ENCODE results near the gene FAM174C. TPM values are rescaled to one million over a fixed set of nuclear protein-coding genes. Genes with fewer than 3 reads are reported as not detected.

FAM174C gene
- total and polyA plus RNA-seq, 2 of the 8 experiments (the other 6 are each of a cell fraction or from before 2014, with no cell fraction given) = 44.5 to 125 TPM

DNA sequence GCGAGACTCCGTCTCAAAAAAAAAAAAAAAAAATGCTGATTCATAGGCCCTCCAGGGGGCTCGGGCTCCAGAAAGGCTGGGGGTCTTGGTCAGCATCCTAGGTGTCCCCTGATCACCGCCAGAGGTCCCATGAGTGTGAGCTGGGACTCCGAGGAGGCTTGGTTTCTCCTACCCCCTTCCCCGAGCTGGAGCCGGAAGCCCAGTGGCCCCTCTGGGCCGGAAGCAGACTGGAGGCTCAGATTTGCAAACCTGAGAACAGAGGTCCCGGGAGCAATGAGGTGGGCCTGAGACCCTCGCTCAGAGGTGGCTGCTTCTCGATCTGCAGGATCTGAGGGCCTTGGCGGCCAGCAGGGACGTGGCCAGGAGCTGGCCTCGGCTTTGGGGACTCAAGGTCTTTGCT is 51.8 kb downstream of the FAM174C start:
- Histone ChIP-seq H3K4ac (replicated peaks; ENCODE audit: insufficient read length, low read depth, low read length) (no peak overlapping the region), H3K4me2 (ENCODE audit: insufficient read depth in 1 of 2, low read depth in 2 of 2, low read length in 2 of 2) (no peak overlapping the region), H3K18ac (ENCODE audit: extremely low read depth, low read length) (no peak overlapping the region), H3K27ac (ENCODE audit: low read depth, low read length) (no peak overlapping the region), H4K91ac (replicated peaks; ENCODE audit: insufficient read length, low read length) (no peak overlapping the region), H3K14ac (ENCODE audit: insufficient read length) (no peak overlapping the region), H2AK5ac (ENCODE audit: low read depth, low read length) (no peak overlapping the region), H3K4me1 (replicated peaks in 1 of 4; ENCODE audit: control insufficient read depth in 3 of 4, insufficient read depth in 4 of 4, low read length in 3 of 4) (peaks cover 0 to 4% (median 0%) of the 10 kb centered on the region in 4 experiments; a peak in 1 of 7 replicates), H3K79me2 (ENCODE audit: control insufficient read depth in 1 of 2, insufficient read depth in 2 of 2, low read length in 2 of 2) (no peaks in the 10 kb centered on the region), H3K27me3 (replicated peaks in 1 of 4; ENCODE audit: control insufficient read depth in 3 of 4, extremely low read depth in 1 of 4, insufficient read depth in 3 of 4, low read length in 3 of 4) (no peaks in the 10 kb centered on the region; a peak in 1 of 7 replicates), H2AFZ (ENCODE audit: low read length) (no peak overlapping the region), H4K8ac (ENCODE audit: extremely low read depth, insufficient read depth, low read length) (no peak overlapping the region), H2BK5ac (ENCODE audit: low read depth, low read length) (no peak overlapping the region), H3K56ac (replicated peaks; ENCODE audit: insufficient read length, low read depth, low read length) (no peak overlapping the region), H3K9me3 (ENCODE audit: insufficient read depth in 2 of 2, low read depth in 1 of 2, low read length in 1 of 2) (no peaks in the 10 kb centered on the region), H3K4me3 (ENCODE audit: extremely low read depth in 1 of 4, insufficient read depth in 2 of 4, low read depth in 3 of 4, low read length in 4 of 4) (no peak overlapping the region), H2BK120ac (replicated peaks; ENCODE audit: low read depth, low read length) (no peak overlapping the region), H3K36me3 (ENCODE audit: control insufficient read depth in 2 of 4, insufficient read depth in 4 of 4, low read length in 3 of 4) (no peaks in the 10 kb centered on the region), H2BK15ac (ENCODE audit: low read length) (no peak overlapping the region), H4K5ac (ENCODE audit: insufficient read length, low read depth, low read length) (no peak overlapping the region), H4K20me1 (replicated peaks in 1 of 2; ENCODE audit: control insufficient read depth in 1 of 2, insufficient read depth in 2 of 2, low read length in 2 of 2) (no peaks in the 10 kb centered on the region), H3K9ac (replicated peaks in 1 of 4; ENCODE audit: extremely low read depth in 1 of 4, low read depth in 3 of 4, low read length in 3 of 4) (no peak overlapping the region), H3K23ac (ENCODE audit: insufficient read length) (no peak overlapping the region), H2BK12ac (ENCODE audit: low read depth, low read length) (no peak overlapping the region), H2BK20ac (ENCODE audit: low read length) (no peak overlapping the region), H3K23me2 (ENCODE audit: low read depth, low read length) (no peaks in the 10 kb centered on the region), H3K79me1 (ENCODE audit: low read depth, low read length) (no peaks in the 10 kb centered on the region)
- TF ChIP-seq ATF3 (IDR thresholded peaks at IDR 0.05; ENCODE audit: insufficient read depth, low read depth, low read length) (no peak), CTBP2 (IDR thresholded peaks at IDR 0.05; ENCODE audit: borderline replicate concordance, insufficient read depth, insufficient read length, low read length) (no peak), YY1 (IDR thresholded peaks at IDR 0.05; ENCODE audit: low read depth, low read length) (no peak), BRCA1 (IDR thresholded peaks at IDR 0.05; ENCODE audit: low read depth, low read length) (no peak), NRF1 (IDR thresholded peaks at IDR 0.05; ENCODE audit: low read depth, low read length) (no peak), POLR2A (IDR thresholded peaks at IDR 0.05; ENCODE audit: control extremely low read depth in 1 of 2, low read depth in 2 of 2, low read length in 2 of 2) (no peak), SRF (IDR thresholded peaks at IDR 0.05; ENCODE audit: low read depth, low read length) (no peak), NANOG (IDR thresholded peaks at IDR 0.05; ENCODE audit: insufficient read depth, low read depth, low read length, poor library complexity, severe bottlenecking) (no peak), SAP30 (IDR thresholded peaks at IDR 0.05; ENCODE audit: insufficient read depth, insufficient replicate concordance, low read length) (no peak), TAF1 (IDR thresholded peaks at IDR 0.05; ENCODE audit: low read depth, low read length) (no peak), SP2 (IDR thresholded peaks at IDR 0.05; ENCODE audit: low read length) (no peak)
- CTCF ChIA-PET (ENCODE audit: partially characterized antibody) = interaction anchor here (0.5 to 3.5 kb wide), 4 partner anchors 11 to 43 kb away, joined by 3 to 24 read pairs (median 3); no protein-coding TSS in a partner anchor
- FAIRE-seq (no peak), DNase-seq (ENCODE audit: low read depth in 1 of 2, low spot score in 2 of 2) (no peak)
- WGBS, 2 experiments (ENCODE audit: extremely low coverage in 1 of 2, insufficient coverage in 1 of 2, insufficient read length in 1 of 2, insufficient replicate concordance in 2 of 2, low coverage in 1 of 2, low lambda C conversion rate in 2 of 2, missing lambda C conversion rate in 1 of 2) = 90% methylated on average over 9 of the region's 14 CpGs; no CpG with 5 or more reads in 1 of the 2 experiments
- POLR2A ChIA-PET (ENCODE audit: partially characterized antibody) = interaction anchor here (0.6 to 1.5 kb wide), 3 partner anchors 52 to 58 kb away, joined by 3 to 8 read pairs (median 4); partner anchors contain the start of genes CIRBP and FAM174C

All from H1 (cell line).